ENCODE measurements around the gene GALNT16. TPM values are rescaled to one million over a fixed set of nuclear protein-coding genes. Genes with fewer than 3 reads are reported as not detected.
"Not testable (repeated sequence)": the region's sequence is repeated elsewhere in the genome, so short reads cannot be mapped to it uniquely, and the experiment has no call there.

Gene GALNT16
- total RNA-seq, result 0.05 TPM in 1 of 2 replicates, not detected in the other

- Mint-ChIP-seq H3K27ac (no peak within 1 kb of the TSS), H3K4me1 (peaks cover 4% of the 10 kb centered on the region), H3K4me3 (peak within 1 kb of the TSS; percentile 61), H3K36me3 (ENCODE audit: low read depth) (no peaks in the 10 kb centered on the region), H3K27me3 (peaks cover 65% of the 10 kb centered on the region), H3K9me3 (no peaks in the 10 kb centered on the region)
- DNase-seq, result no peak
- intact Hi-C loops (cut with micrococcal nuclease), result loop anchor here (1.0 to 5.0 kb wide), 2 partner anchors 203 to 313 kb away; partner anchors contain the start of gene CCDC177
These were observed at the start of gene GALNT16 for GRCh38 chr14:69259527-69260189. GALNT16 (plus strand) TSS chr14:69260158; CDS start chr14:69260291, 133 bp downstream.

- no peak for DNase-seq
- Mint-ChIP-seq H3K9me3 (no peaks in the 10 kb centered on the region), H3K4me3 (no peak overlapping the region), H3K27ac (no peak overlapping the region), H3K4me1 (no peaks in the 10 kb centered on the region), H3K27me3 (no peaks in the 10 kb centered on the region), H3K36me3 (ENCODE audit: low read depth) (peaks cover 4% of the 10 kb centered on the region)
- intact Hi-C loops (cut with micrococcal nuclease), result no loop called here
These were observed 45.6 kb upstream of the GALNT16 start for GRCh38 chr14:69214393-69214792.

GRCh38 chr14:69217663-69218062 is 42.3 kb upstream of the GALNT16 start:
- H3K4me1 Mint-ChIP-seq; H3K27me3 Mint-ChIP-seq; H3K4me3 Mint-ChIP-seq; DNase-seq; H3K36me3 Mint-ChIP-seq (ENCODE audit: low read depth); H3K27ac Mint-ChIP-seq; intact Hi-C loops (cut with micrococcal nuclease); H3K9me3 Mint-ChIP-seq: not testable (repeated sequence)

GRCh38 chr14:69224946-69225345 is 35.0 kb upstream of the GALNT16 start:
- no peaks in the 10 kb centered on the region for H3K9me3 Mint-ChIP-seq

GRCh38 chr14:69226178-69226577 is 33.8 kb upstream of the GALNT16 start:
- intact Hi-C loops (cut with micrococcal nuclease), result no loop called here
- Mint-ChIP-seq H3K4me3 (no peak overlapping the region), H3K27me3 (no peaks in the 10 kb centered on the region), H3K36me3 (ENCODE audit: low read depth) (peaks cover 1% of the 10 kb centered on the region), H3K9me3 (no peaks in the 10 kb centered on the region), H3K27ac (no peak overlapping the region), H3K4me1 (no peaks in the 10 kb centered on the region)
- DNase-seq, result no peak

More at GRCh38 chr14:69224946-69225345, 35.0 kb upstream of the GALNT16 start:
- H3K4me3 Mint-ChIP-seq, result no peak overlapping the region
- no peak overlapping the region for H3K27ac Mint-ChIP-seq
- no peaks in the 10 kb centered on the region for H3K4me1 Mint-ChIP-seq
- no peaks in the 10 kb centered on the region for H3K27me3 Mint-ChIP-seq
- no peak for DNase-seq
- intact Hi-C loops (cut with micrococcal nuclease), result no loop called here
- H3K36me3 Mint-ChIP-seq (ENCODE audit: low read depth), result peaks cover 1% of the 10 kb centered on the region

- Mint-ChIP-seq H3K4me3 (no peak overlapping the region), H3K9me3 (no peaks in the 10 kb centered on the region), H3K36me3 (ENCODE audit: low read depth) (peaks cover 3% of the 10 kb centered on the region), H3K4me1 (no peaks in the 10 kb centered on the region), H3K27ac (no peak overlapping the region), H3K27me3 (no peaks in the 10 kb centered on the region)
- no peak for DNase-seq
- intact Hi-C loops (cut with micrococcal nuclease), result no loop called here
These were observed 33.2 kb upstream of the GALNT16 start for GRCh38 chr14:69226736-69227135.

- Mint-ChIP-seq H3K36me3 (ENCODE audit: low read depth) (peaks cover 2% of the 10 kb centered on the region), H3K4me1 (peaks cover 5% of the 10 kb centered on the region), H3K9me3 (no peaks in the 10 kb centered on the region), H3K27ac (no peak overlapping the region), H3K4me3 (no peak overlapping the region), H3K27me3 (no peaks in the 10 kb centered on the region)
- no peak for DNase-seq
- intact Hi-C loops (cut with micrococcal nuclease), result no loop called here
These were observed 28.5 kb upstream of the GALNT16 start for GRCh38 chr14:69231486-69231885.

GRCh38 chr14:69232388-69232787 is 27.6 kb upstream of the GALNT16 start:
- Mint-ChIP-seq H3K4me1 (peaks cover 5% of the 10 kb centered on the region), H3K27me3 (no peaks in the 10 kb centered on the region), H3K9me3 (no peaks in the 10 kb centered on the region), H3K27ac (no peak overlapping the region), H3K4me3 (no peak overlapping the region), H3K36me3 (ENCODE audit: low read depth) (peaks cover 2% of the 10 kb centered on the region)
- DNase-seq, result no peak
- intact Hi-C loops (cut with micrococcal nuclease), result no loop called here

GRCh38 chr14:69234106-69234505 is 25.9 kb upstream of the GALNT16 start:
- no peak overlapping the region for H3K4me3 Mint-ChIP-seq
- H3K27ac Mint-ChIP-seq, result no peak overlapping the region
- H3K9me3 Mint-ChIP-seq, result no peaks in the 10 kb centered on the region
- intact Hi-C loops (cut with micrococcal nuclease), result no loop called here
- no peak for DNase-seq
- no peaks in the 10 kb centered on the region for H3K27me3 Mint-ChIP-seq
- peaks cover 2% of the 10 kb centered on the region for H3K36me3 Mint-ChIP-seq (ENCODE audit: low read depth)
- H3K4me1 Mint-ChIP-seq, result peaks cover 5% of the 10 kb centered on the region

- no peak overlapping the region for H3K27ac Mint-ChIP-seq
- no peak for DNase-seq
- H3K4me1 Mint-ChIP-seq, result peaks cover 5% of the 10 kb centered on the region
- H3K27me3 Mint-ChIP-seq, result no peaks in the 10 kb centered on the region
- no peaks in the 10 kb centered on the region for H3K9me3 Mint-ChIP-seq
- no peak overlapping the region for H3K4me3 Mint-ChIP-seq
- intact Hi-C loops (cut with micrococcal nuclease), result loop anchor here (5.0 kb wide), 1 partner anchor 103 kb away; no protein-coding TSS in a partner anchor
- peaks cover 2% of the 10 kb centered on the region for H3K36me3 Mint-ChIP-seq (ENCODE audit: low read depth)
These were observed 24.2 kb upstream of the GALNT16 start for GRCh38 chr14:69235708-69236107.

GRCh38 chr14:69237142-69237541 is 22.8 kb upstream of the GALNT16 start:
- no peak for DNase-seq
- intact Hi-C loops (cut with micrococcal nuclease), result loop anchor here (5.0 kb wide), 1 partner anchor 105 kb away; no protein-coding TSS in a partner anchor
- H3K4me1 Mint-ChIP-seq, result peaks cover 5% of the 10 kb centered on the region

GRCh38 chr14:69237584-69237983 is 22.4 kb upstream of the GALNT16 start:
- Mint-ChIP-seq H3K4me1 (peaks cover 3% of the 10 kb centered on the region), H3K4me3 (no peak overlapping the region), H3K9me3 (no peaks in the 10 kb centered on the region), H3K27ac (no peak overlapping the region), H3K27me3 (no peaks in the 10 kb centered on the region), H3K36me3 (ENCODE audit: low read depth) (no peaks in the 10 kb centered on the region)
- DNase-seq, result no peak
- intact Hi-C loops (cut with micrococcal nuclease), result loop anchor here (5.0 kb wide), 1 partner anchor 105 kb away; no protein-coding TSS in a partner anchor

More at GRCh38 chr14:69237142-69237541, 22.8 kb upstream of the GALNT16 start:
- no peaks in the 10 kb centered on the region for H3K27me3 Mint-ChIP-seq
- H3K4me3 Mint-ChIP-seq, result no peak overlapping the region
- H3K27ac Mint-ChIP-seq, result no peak overlapping the region
- no peaks in the 10 kb centered on the region for H3K36me3 Mint-ChIP-seq (ENCODE audit: low read depth)
- no peaks in the 10 kb centered on the region for H3K9me3 Mint-ChIP-seq

- Mint-ChIP-seq H3K4me3 (no peak overlapping the region), H3K4me1 (peaks cover 3% of the 10 kb centered on the region), H3K9me3 (no peaks in the 10 kb centered on the region), H3K36me3 (ENCODE audit: low read depth) (no peaks in the 10 kb centered on the region), H3K27ac (no peak overlapping the region), H3K27me3 (no peaks in the 10 kb centered on the region)
- intact Hi-C loops (cut with micrococcal nuclease), result loop anchor here (5.0 kb wide), 1 partner anchor 107 kb away; no protein-coding TSS in a partner anchor
- DNase-seq, result no peak
These were observed 21.1 kb upstream of the GALNT16 start for GRCh38 chr14:69238883-69239282.

GRCh38 chr14:69240527-69241173 is 19.3 kb upstream of the GALNT16 start:
- Mint-ChIP-seq H3K27ac (no peak overlapping the region), H3K9me3 (no peaks in the 10 kb centered on the region), H3K4me3 (no peak overlapping the region), H3K27me3 (no peaks in the 10 kb centered on the region), H3K4me1 (peaks cover 3% of the 10 kb centered on the region), H3K36me3 (ENCODE audit: low read depth) (no peaks in the 10 kb centered on the region)
- intact Hi-C loops (cut with micrococcal nuclease), result no loop called here
- DNase-seq, result no peak

All from activated CD4-positive, alpha-beta T cell treated with anti-CD3 and anti-CD28 coated beads, Interleukin-2, amount 10 ng/mL, durations not matched to agents 24 days and 14 days (primary cell).